A673 (cell line): ENCODE results near the gene CHDH.

Experiments
- EZH2 ChIP-seq: fragments of 200-600 bp; sonication (generic); IDR thresholded peaks from 2 replicates; pipeline ENCODE4 v1.6.1; 2017; ENCODE audit warnings: borderline replicate concordance, low read depth, mild to moderate bottlenecking, mixed read lengths, antibody characterized with exemption, low read length; ENCODE audit not compliant: poor library complexity, severe bottlenecking
- TF ChIP-seq, protein P1 (sequence below): fragments of 300-800, 200-600 bp; sonication (generic); conservative IDR thresholded peaks from 2 replicates; pipeline ENCODE4 v1.5.1; 2017; ENCODE audit warnings: low read depth, mild to moderate bottlenecking, antibody characterized with exemption, low read length, moderate library complexity, mixed read lengths

- TF ChIP-seq, protein P1, sequence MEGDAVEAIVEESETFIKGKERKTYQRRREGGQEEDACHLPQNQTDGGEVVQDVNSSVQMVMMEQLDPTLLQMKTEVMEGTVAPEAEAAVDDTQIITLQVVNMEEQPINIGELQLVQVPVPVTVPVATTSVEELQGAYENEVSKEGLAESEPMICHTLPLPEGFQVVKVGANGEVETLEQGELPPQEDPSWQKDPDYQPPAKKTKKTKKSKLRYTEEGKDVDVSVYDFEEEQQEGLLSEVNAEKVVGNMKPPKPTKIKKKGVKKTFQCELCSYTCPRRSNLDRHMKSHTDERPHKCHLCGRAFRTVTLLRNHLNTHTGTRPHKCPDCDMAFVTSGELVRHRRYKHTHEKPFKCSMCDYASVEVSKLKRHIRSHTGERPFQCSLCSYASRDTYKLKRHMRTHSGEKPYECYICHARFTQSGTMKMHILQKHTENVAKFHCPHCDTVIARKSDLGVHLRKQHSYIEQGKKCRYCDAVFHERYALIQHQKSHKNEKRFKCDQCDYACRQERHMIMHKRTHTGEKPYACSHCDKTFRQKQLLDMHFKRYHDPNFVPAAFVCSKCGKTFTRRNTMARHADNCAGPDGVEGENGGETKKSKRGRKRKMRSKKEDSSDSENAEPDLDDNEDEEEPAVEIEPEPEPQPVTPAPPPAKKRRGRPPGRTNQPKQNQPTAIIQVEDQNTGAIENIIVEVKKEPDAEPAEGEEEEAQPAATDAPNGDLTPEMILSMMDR = no peak
- no peak for TF ChIP-seq EZH2
Measured at GRCh38 chr3:53808496-53808895, 37.7 kb downstream of the CHDH start.
